Naive B cell (primary cell): ENCODE measurements around the gene PANK4. TPM values are rescaled to one million over a fixed set of nuclear protein-coding genes. Genes with fewer than 3 reads are reported as not detected.
"Not testable (repeated sequence)": the region's sequence is repeated elsewhere in the genome, so short reads cannot be mapped to it uniquely, and the experiment has no call there.

Experiments used
- ATAC-seq, 2 donors: fragments of 150-1000 bp; cut with Tn5 transposase; 2 replicates each; pipeline ENCODE4 v1.10.0; 2021; ENCODE audit warnings: low read depth in 2 of 2, mild to moderate bottlenecking in 2 of 2, moderate library complexity in 2 of 2
- DNase-seq: peaks from one replicate; pipeline ENCODE4 v3.0.0; 2022
- H3K27ac Mint-ChIP-seq, 6 donors: one replicate each; pipeline ENCODE4 v1.8.0; 2020 to 2022; ENCODE audit warnings: mild to moderate bottlenecking in 6 of 6, mixed read lengths in 6 of 6, moderate library complexity in 5 of 6, inconsistent platforms in 2 of 6
- H3K27me3 Mint-ChIP-seq, 3 donors: one replicate each; pipeline ENCODE4 v1.8.0; 2021 to 2022; ENCODE audit warnings: mixed read lengths in 3 of 3, mild to moderate bottlenecking in 1 of 3
- H3K36me3 Mint-ChIP-seq, 2 donors: one replicate each; pipeline ENCODE4 v1.8.0; 2020 to 2022; ENCODE audit warnings: mixed read lengths in 2 of 2, inconsistent platforms in 1 of 2, mild to moderate bottlenecking in 1 of 2
- H3K4me1 Mint-ChIP-seq, 3 donors: one replicate each; pipeline ENCODE4 v1.8.0; 2020 to 2022; ENCODE audit warnings: mixed read lengths in 3 of 3, inconsistent platforms in 1 of 3, mild to moderate bottlenecking in 1 of 3, moderate library complexity in 1 of 3
- H3K4me3 Mint-ChIP-seq, 8 donors: one replicate each; pipeline ENCODE4 v1.8.0; 2020 to 2022; ENCODE audit warnings: mild to moderate bottlenecking in 8 of 8, mixed read lengths in 8 of 8, moderate library complexity in 8 of 8, inconsistent platforms in 2 of 8
- H3K9me3 Mint-ChIP-seq, 7 donors: one replicate each; pipeline ENCODE4 v1.8.0; 2020 to 2022; ENCODE audit warnings: mixed read lengths in 7 of 7, mild to moderate bottlenecking in 5 of 7, inconsistent platforms in 2 of 7, moderate library complexity in 1 of 7
- polyA plus RNA-seq, 6 donors: library from polyadenylated mRNA; unstranded; fragments of 300-500 nt; fragmentation: Illumina TruSeq; gene quantifications; one replicate each; pipeline ENCODE4 v1.2.3, GENCODE V29; 2021; ENCODE audit warnings: low read depth in 6 of 6

The PANK4 gene
- polyA plus RNA-seq, 6 donors from 2014 or later: 8.6 to 22.2 (median 9.9) TPM

DNA sequence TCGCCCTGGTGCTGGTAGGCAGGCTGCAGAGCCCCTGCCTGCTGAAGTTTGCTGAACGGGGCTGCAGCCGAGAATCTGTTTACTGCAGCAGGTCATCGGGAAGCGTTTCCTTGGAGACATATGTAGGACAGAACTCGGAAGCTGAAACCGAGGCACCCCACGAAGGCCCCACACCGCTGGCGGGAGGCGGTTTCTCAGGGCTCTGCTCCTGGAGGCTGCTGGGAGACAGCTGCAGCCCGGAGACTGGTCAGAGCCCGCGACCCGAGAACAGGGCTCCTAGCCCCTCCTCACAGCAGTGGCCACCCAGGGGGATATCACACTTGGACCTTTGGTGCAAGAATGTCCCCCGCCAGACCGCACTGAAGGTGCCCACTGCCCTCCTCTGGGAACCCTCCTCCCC is 63.0 kb downstream of the PANK4 start:
- H3K36me3 Mint-ChIP-seq: no peaks in the 10 kb centered on the region
- no peak for ATAC-seq
- no peaks in the 10 kb centered on the region for H3K9me3 Mint-ChIP-seq
- no peak overlapping the region for H3K4me3 Mint-ChIP-seq
- peaks cover 0 to 40% (median 17%) of the 10 kb centered on the region in 3 donors for H3K27me3 Mint-ChIP-seq
- peaks cover 3 to 5% (median 4%) of the 10 kb centered on the region in 3 donors for H3K4me1 Mint-ChIP-seq
- no peak for DNase-seq
- H3K27ac Mint-ChIP-seq: no peak overlapping the region

DNA sequence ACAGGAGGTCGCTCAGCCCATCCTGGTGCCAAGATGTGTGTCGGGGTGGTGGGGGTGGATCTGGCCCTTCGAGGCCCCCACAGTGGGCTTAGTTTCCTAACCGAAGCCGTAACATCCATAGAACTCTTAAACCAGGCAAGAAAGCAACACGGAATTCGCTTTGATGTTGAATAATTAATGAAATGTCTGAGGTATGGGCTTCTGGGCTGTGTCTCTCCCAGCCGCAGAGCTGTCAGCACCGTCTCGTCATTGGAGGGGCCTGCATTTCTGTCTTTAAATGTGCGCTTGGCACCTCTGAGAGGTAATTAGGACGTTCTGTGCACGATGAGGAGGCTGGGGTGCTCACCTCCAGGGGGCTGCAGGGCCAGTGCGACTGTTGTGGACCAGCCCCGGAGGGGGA is 63.6 kb downstream of the PANK4 start:
- DNase-seq (no peak), ATAC-seq (no peak)
- no peaks in the 10 kb centered on the region for H3K9me3 Mint-ChIP-seq
- H3K4me3 Mint-ChIP-seq: no peak overlapping the region
- peaks cover 0 to 37% (median 14%) of the 10 kb centered on the region in 3 donors for H3K27me3 Mint-ChIP-seq
- H3K4me1 Mint-ChIP-seq: peaks cover 0 to 5% (median 4%) of the 10 kb centered on the region in 3 donors
- H3K27ac Mint-ChIP-seq: no peak overlapping the region
- H3K36me3 Mint-ChIP-seq: no peaks in the 10 kb centered on the region

DNA sequence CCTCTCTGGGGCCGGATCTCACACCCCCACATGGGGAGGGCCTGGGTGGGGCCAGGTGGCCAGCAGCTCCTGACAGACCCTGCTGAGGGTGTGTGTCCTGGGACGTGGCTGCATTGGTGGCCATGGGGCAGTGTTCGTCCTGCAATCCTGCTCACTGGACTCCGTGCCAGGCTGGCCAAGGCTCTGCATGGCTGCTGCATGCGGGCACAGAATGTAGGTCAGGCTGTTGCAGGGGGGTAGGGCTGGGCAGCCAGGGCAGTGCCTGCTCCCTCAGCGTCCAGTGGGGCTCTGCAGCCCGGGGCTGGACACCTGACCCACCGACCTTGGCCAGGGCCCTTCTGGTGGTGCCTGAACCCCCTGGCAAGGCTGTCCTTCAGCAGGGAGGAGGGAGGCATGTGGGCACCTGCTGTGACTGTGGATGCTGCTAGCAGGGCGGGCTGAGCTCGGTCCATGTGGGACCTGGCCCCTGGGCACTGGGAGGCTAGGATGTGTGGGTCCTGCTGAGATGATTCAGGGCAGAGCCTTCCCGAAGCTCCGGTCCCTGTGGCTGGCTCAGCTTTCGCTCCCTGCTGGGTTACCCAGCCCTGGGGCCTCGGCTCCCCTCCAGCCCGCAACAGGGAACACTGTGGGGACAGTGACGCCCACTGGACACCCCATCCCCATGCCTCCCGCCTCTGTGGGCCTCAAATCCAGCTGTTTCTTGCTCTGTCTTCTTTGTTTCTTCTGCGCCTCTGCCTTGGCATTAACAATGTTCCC is 65.2 kb downstream of the PANK4 start:
- DNase-seq: no peak

GRCh38 chr1:2460203-2460602 is 66.2 kb downstream of the PANK4 start:
- peaks cover 0 to 25% (median 6%) of the 10 kb centered on the region in 3 donors for H3K27me3 Mint-ChIP-seq
- no peaks in the 10 kb centered on the region for H3K4me1 Mint-ChIP-seq
- no peak for ATAC-seq
- no peak for DNase-seq
- H3K36me3 Mint-ChIP-seq: no peaks in the 10 kb centered on the region
- H3K9me3 Mint-ChIP-seq: no peaks in the 10 kb centered on the region
- no peak overlapping the region for H3K4me3 Mint-ChIP-seq
- H3K27ac Mint-ChIP-seq: no peak overlapping the region

More for the DNA sequence above, 65.2 kb downstream of the PANK4 start:
- Mint-ChIP-seq H3K27ac (no peak overlapping the region), H3K36me3 (no peaks in the 10 kb centered on the region), H3K9me3 (no peaks in the 10 kb centered on the region), H3K4me3 (no peak overlapping the region), H3K27me3 (peaks cover 0 to 31% (median 7%) of the 10 kb centered on the region in 3 donors), H3K4me1 (no peaks in the 10 kb centered on the region)
- no peak for ATAC-seq

GRCh38 chr1:2459757-2460156 is 66.6 kb downstream of the PANK4 start:
- no peaks in the 10 kb centered on the region for H3K4me1 Mint-ChIP-seq
- no peak overlapping the region for H3K4me3 Mint-ChIP-seq
- H3K27ac Mint-ChIP-seq: no peak overlapping the region
- ATAC-seq (no peak), DNase-seq (no peak)
- H3K27me3 Mint-ChIP-seq: peaks cover 0 to 25% (median 6%) of the 10 kb centered on the region in 3 donors
- no peaks in the 10 kb centered on the region for H3K9me3 Mint-ChIP-seq
- no peaks in the 10 kb centered on the region for H3K36me3 Mint-ChIP-seq

- H3K4me3 Mint-ChIP-seq, ATAC-seq, H3K36me3 Mint-ChIP-seq, H3K4me1 Mint-ChIP-seq, H3K27ac Mint-ChIP-seq, H3K9me3 Mint-ChIP-seq, DNase-seq: not testable (repeated sequence)
- H3K27me3 Mint-ChIP-seq: peaks cover 0 to 20% (median 2%) of the 10 kb centered on the region in 3 donors
Measured at GRCh38 chr1:2459102-2459753, 67.2 kb downstream of the PANK4 start.

DNA sequence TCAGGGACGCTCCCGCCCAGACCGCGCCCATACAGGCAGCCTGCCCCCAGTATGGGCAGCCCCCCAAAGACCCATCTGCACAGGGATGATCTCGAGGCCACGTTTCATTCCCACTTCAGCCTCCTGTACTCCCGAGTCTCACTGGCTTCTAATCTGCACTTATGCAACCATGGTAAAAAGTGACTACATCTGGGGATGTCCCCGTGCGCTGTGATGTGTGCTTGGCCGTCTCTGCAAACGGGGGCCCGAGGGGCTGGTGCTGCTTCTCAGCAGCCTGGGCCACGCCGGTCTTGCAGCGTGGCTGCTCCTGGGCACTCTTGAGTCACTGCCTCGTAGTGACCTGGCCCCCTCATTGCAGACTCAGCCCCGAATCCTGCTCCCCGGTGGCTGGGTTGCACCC is 67.7 kb downstream of the PANK4 start:
- Mint-ChIP-seq H3K36me3 (no peaks in the 10 kb centered on the region), H3K27me3 (peaks cover 0 to 15% (median 0%) of the 10 kb centered on the region in 3 donors), H3K4me3 (no peak overlapping the region), H3K27ac (peak overlapping the region in 1 of 6 donors; percentile 77), H3K9me3 (no peaks in the 10 kb centered on the region), H3K4me1 (no peaks in the 10 kb centered on the region)
- no peak for DNase-seq
- no peak for ATAC-seq

Other genes starting within 250 kb of the PANK4 start
- gene MORN1, start 135.0 kb downstream of the PANK4 start, polyA plus RNA-seq: 1 to 10 TPM in 5 of 6 donors, under 1 TPM in 1; 0.29 to 7.1 (median 6.1) TPM
- gene RER1, start 134.8 kb downstream of the PANK4 start, polyA plus RNA-seq: 100 to 1,000 TPM; 116 to 129 (median 121) TPM
- 10 to 100 TPM; 10.7 to 24.1 (median 15.1) TPM for gene PEX10, start 114.0 kb downstream of the PANK4 start, polyA plus RNA-seq
- 1 to 10 TPM in 5 of 6 donors, under 1 TPM in 1; 0.94 to 2.5 (median 1.6) TPM for gene PLCH2, start 50.3 kb downstream of the PANK4 start, polyA plus RNA-seq
- gene HES5, start 3.7 kb upstream of the PANK4 start, polyA plus RNA-seq: not detected
- gene TNFRSF14, start 29.8 kb upstream of the PANK4 start, polyA plus RNA-seq: 10 to 100 TPM; 40.7 to 75.6 (median 50.4) TPM
- 10 to 100 TPM; 11.6 to 18.6 (median 13.7) TPM for gene PRXL2B, start 60.2 kb upstream of the PANK4 start, polyA plus RNA-seq
- 1 to 10 TPM in 5 of 6 donors, not detected in 1; 1.0 to 8.5 (median 5.3) TPM for gene MMEL1, start 106.4 kb upstream of the PANK4 start, polyA plus RNA-seq